Osteoblast (primary cell): ENCODE data around the gene PTPRN2. TPM values are rescaled to one million over a fixed set of nuclear protein-coding genes. Genes with fewer than 3 reads are reported as not detected.

Source experiments
- DNase-seq: peaks from one replicate; pipeline ENCODE4 v3.0.0; 2011; ENCODE audit warnings: low spot score, mixed read lengths; ENCODE audit not compliant: insufficient read length; ENCODE audit errors: missing footprints
- H2AFZ ChIP-seq: 2 replicates; pipeline ENCODE4 v1.6.0; 2011; ENCODE audit warnings: mild to moderate bottlenecking, low read length
- H3K27ac ChIP-seq: 2 replicates; pipeline ENCODE4 v1.5.1; 2011; ENCODE audit warnings: mild to moderate bottlenecking, low read depth, low read length, moderate library complexity
- H3K27me3 ChIP-seq: 2 replicates; pipeline ENCODE4 v1.6.0; 2012; ENCODE audit warnings: mild to moderate bottlenecking, control low read depth, inconsistent platforms, low read length, moderate library complexity; ENCODE audit not compliant: insufficient read depth
- H3K36me3 ChIP-seq: 2 replicates; pipeline ENCODE4 v1.5.1; 2011; ENCODE audit warnings: mild to moderate bottlenecking, low read length, control low read depth, moderate library complexity; ENCODE audit not compliant: insufficient read depth
- H3K4me1 ChIP-seq: 2 replicates; pipeline ENCODE4 v1.5.1; 2011; ENCODE audit warnings: mild to moderate bottlenecking, low read length, control low read depth, moderate library complexity; ENCODE audit not compliant: insufficient read depth
- H3K4me2 ChIP-seq: 2 replicates; pipeline ENCODE4 v1.6.0; 2011; ENCODE audit warnings: mild to moderate bottlenecking, low read length; ENCODE audit not compliant: insufficient read depth
- H3K4me3 ChIP-seq: fragments of 200-600 bp; sonication (generic); 3 replicates; pipeline ENCODE4 v1.5.1; 2012; ENCODE audit warnings: mild to moderate bottlenecking, low read length, inconsistent platforms; ENCODE audit not compliant: insufficient read depth
- H3K79me2 ChIP-seq: 2 replicates; pipeline ENCODE4 v1.6.0; 2012; ENCODE audit warnings: mild to moderate bottlenecking, low read length, control low read depth, inconsistent platforms; ENCODE audit not compliant: insufficient read depth
- H3K9me3 ChIP-seq: 2 replicates; pipeline ENCODE4 v1.5.1; 2011; ENCODE audit warnings: low read depth, low read length, control low read depth
- H4K20me1 ChIP-seq: 2 replicates; pipeline ENCODE4 v1.6.0; 2012; ENCODE audit warnings: mild to moderate bottlenecking, low read length, control low read depth; ENCODE audit not compliant: insufficient read depth
- CTCF ChIP-seq: IDR thresholded peaks from 2 replicates; pipeline ENCODE4 v1.5.1; 2011; ENCODE audit warnings: mild to moderate bottlenecking, low read depth, low read length, moderate library complexity; ENCODE audit errors: extremely low read depth
- total RNA-seq: library from RNA; depleted of rRNA; stranded (reverse); fragments of >200 nt; gene quantifications from 2 replicates; pipeline ENCODE4 v1.2.3, GENCODE V29; 2012

Gene PTPRN2
- total RNA-seq, 1 donor = 0.36 TPM

- H2AFZ ChIP-seq = no peak overlapping the region
- no peaks in the 10 kb centered on the region for H3K36me3 ChIP-seq
- DNase-seq = no peak
- H3K4me3 ChIP-seq = no peak overlapping the region
- H4K20me1 ChIP-seq = no peaks in the 10 kb centered on the region
- H3K4me1 ChIP-seq = no peaks in the 10 kb centered on the region
- no peaks in the 10 kb centered on the region for H3K27me3 ChIP-seq
- no peaks in the 10 kb centered on the region for H3K79me2 ChIP-seq
- H3K4me2 ChIP-seq = no peak overlapping the region
- no peaks in the 10 kb centered on the region for H3K9me3 ChIP-seq
- TF ChIP-seq CTCF = no peak
- H3K27ac ChIP-seq = no peak overlapping the region
Observed at GRCh38 chr7:157794746-157795065, 792.9 kb downstream of the PTPRN2 start.

DNA sequence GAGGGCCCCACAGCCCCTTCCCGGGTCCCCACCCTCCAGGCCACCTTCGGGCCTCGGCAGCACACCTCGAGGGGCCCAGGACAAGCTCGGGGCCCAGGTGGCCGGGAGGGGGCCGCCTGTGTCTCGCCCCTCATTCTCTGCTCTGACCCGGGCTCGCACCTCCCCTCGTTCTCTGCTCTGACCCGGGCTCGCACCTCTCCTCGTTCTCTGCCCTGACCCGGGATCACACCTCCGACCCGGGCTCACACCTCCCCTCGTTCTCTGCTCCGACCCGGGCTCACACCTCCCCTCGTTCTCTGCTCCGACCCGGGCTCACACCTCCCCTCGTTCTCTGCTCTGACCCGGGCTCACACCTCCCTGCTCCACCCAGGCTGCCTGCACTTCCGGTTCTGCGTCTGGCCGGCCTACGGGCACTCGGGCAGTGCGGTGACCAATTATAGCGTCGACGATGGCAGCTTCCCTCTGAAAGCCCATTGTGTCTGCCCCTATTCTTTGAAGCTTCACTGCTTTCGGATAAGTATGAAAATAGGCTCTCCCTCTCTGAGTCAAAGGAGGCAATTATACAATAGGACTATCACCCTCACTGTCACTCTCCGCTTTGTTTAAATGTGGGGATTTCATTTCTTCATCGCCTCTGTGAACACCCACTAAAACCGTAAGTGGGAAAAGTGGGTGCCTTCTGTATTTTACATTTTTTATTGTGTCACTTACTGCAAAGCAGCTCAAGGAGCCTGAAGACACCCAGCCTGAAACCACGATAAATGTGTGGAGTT lies 793.5 kb downstream of the PTPRN2 start:
- Histone ChIP-seq H3K4me2 (no peak overlapping the region), H3K79me2 (no peaks in the 10 kb centered on the region), H3K27ac (no peak overlapping the region), H2AFZ (no peak overlapping the region), H3K36me3 (no peaks in the 10 kb centered on the region), H3K4me3 (no peak overlapping the region), H3K9me3 (no peaks in the 10 kb centered on the region), H4K20me1 (no peaks in the 10 kb centered on the region), H3K4me1 (no peaks in the 10 kb centered on the region), H3K27me3 (no peaks in the 10 kb centered on the region)
- DNase-seq = no peak
- TF ChIP-seq CTCF = no peak

- no peak overlapping the region for H3K4me2 ChIP-seq
- no peak overlapping the region for H2AFZ ChIP-seq
- H3K36me3 ChIP-seq = no peaks in the 10 kb centered on the region
- H3K4me3 ChIP-seq = no peak overlapping the region
- TF ChIP-seq CTCF = no peak
- H4K20me1 ChIP-seq = no peaks in the 10 kb centered on the region
- no peaks in the 10 kb centered on the region for H3K27me3 ChIP-seq
- H3K27ac ChIP-seq = no peak overlapping the region
- no peaks in the 10 kb centered on the region for H3K9me3 ChIP-seq
- DNase-seq = no peak
- no peaks in the 10 kb centered on the region for H3K4me1 ChIP-seq
- no peaks in the 10 kb centered on the region for H3K79me2 ChIP-seq
Observed at GRCh38 chr7:157793087-157793353, 794.6 kb downstream of the PTPRN2 start.

- Histone ChIP-seq H3K4me3 (no peak overlapping the region), H3K4me1 (no peaks in the 10 kb centered on the region), H3K9me3 (no peaks in the 10 kb centered on the region), H2AFZ (no peak overlapping the region), H3K79me2 (no peaks in the 10 kb centered on the region), H3K36me3 (no peaks in the 10 kb centered on the region), H3K27ac (no peak overlapping the region), H3K4me2 (no peak overlapping the region), H4K20me1 (no peaks in the 10 kb centered on the region), H3K27me3 (no peaks in the 10 kb centered on the region)
- no peak for DNase-seq
- no peak for TF ChIP-seq CTCF
Observed at GRCh38 chr7:157792241-157793086, 795.2 kb downstream of the PTPRN2 start.
